Neuron (in vitro differentiated cells): ENCODE results near the gene LIG4.
A peak's percentile ranks its signal among the peaks of the same experiment; 100 is the strongest.

Experiments used
- H2AFZ ChIP-seq: one replicate; pipeline ENCODE4 v1.6.1; 2013; ENCODE audit warnings: low read depth, mild to moderate bottlenecking, inconsistent platforms, low read length, moderate library complexity
- H3K27me3 ChIP-seq: one replicate; pipeline ENCODE4 v1.6.1; 2013; ENCODE audit warnings: low read length; ENCODE audit not compliant: insufficient read depth
- H3K36me3 ChIP-seq: one replicate; pipeline ENCODE4 v1.6.1; 2013; ENCODE audit warnings: low read length; ENCODE audit not compliant: insufficient read depth
- H3K4me1 ChIP-seq: one replicate; pipeline ENCODE4 v1.6.1; 2013; ENCODE audit warnings: low read length; ENCODE audit not compliant: insufficient read depth
- H3K4me3 ChIP-seq: 2 replicates; pipeline ENCODE4 v1.5.1; 2013; ENCODE audit warnings: mild to moderate bottlenecking, low read length, moderate library complexity
- H3K9me3 ChIP-seq: one replicate; pipeline ENCODE4 v1.6.1; 2013; ENCODE audit warnings: low read length

The LIG4 gene

GRCh38 chr13:108214441-108215271, 680 bp downstream of the LIG4 start:
- no peaks in the 10 kb centered on the region for H3K9me3 ChIP-seq

GRCh38 chr13:108213946-108214345, 1.4 kb downstream of the LIG4 start:
- Histone ChIP-seq H3K27me3 (no peaks in the 10 kb centered on the region), H3K4me1 (peaks cover 19% of the 10 kb centered on the region), H2AFZ (no peak overlapping the region), H3K9me3 (no peaks in the 10 kb centered on the region), H3K4me3 (peak overlapping the region; percentile 53), H3K36me3 (peaks cover 23% of the 10 kb centered on the region)

More at GRCh38 chr13:108214441-108215271, 680 bp downstream of the LIG4 start:
- Histone ChIP-seq H2AFZ (no peak overlapping the region), H3K27me3 (no peaks in the 10 kb centered on the region), H3K4me1 (peaks cover 26% of the 10 kb centered on the region), H3K36me3 (peaks cover 16% of the 10 kb centered on the region), H3K4me3 (peak overlapping the region; percentile 53)

GRCh38 chr13:108212886-108213285, 2.5 kb downstream of the LIG4 start:
- Histone ChIP-seq H3K9me3 (no peaks in the 10 kb centered on the region), H3K36me3 (peaks cover 24% of the 10 kb centered on the region), H3K27me3 (no peaks in the 10 kb centered on the region), H3K4me3 (no peak overlapping the region), H2AFZ (no peak overlapping the region), H3K4me1 (peaks cover 19% of the 10 kb centered on the region)

- no peak overlapping the region for H3K4me3 ChIP-seq
- peaks cover 8% of the 10 kb centered on the region for H3K4me1 ChIP-seq
- no peak overlapping the region for H2AFZ ChIP-seq
- H3K36me3 ChIP-seq = peaks cover 24% of the 10 kb centered on the region
- no peaks in the 10 kb centered on the region for H3K27me3 ChIP-seq
- no peaks in the 10 kb centered on the region for H3K9me3 ChIP-seq
Measured at GRCh38 chr13:108210551-108210950, 4.8 kb downstream of the LIG4 start.

DNA sequence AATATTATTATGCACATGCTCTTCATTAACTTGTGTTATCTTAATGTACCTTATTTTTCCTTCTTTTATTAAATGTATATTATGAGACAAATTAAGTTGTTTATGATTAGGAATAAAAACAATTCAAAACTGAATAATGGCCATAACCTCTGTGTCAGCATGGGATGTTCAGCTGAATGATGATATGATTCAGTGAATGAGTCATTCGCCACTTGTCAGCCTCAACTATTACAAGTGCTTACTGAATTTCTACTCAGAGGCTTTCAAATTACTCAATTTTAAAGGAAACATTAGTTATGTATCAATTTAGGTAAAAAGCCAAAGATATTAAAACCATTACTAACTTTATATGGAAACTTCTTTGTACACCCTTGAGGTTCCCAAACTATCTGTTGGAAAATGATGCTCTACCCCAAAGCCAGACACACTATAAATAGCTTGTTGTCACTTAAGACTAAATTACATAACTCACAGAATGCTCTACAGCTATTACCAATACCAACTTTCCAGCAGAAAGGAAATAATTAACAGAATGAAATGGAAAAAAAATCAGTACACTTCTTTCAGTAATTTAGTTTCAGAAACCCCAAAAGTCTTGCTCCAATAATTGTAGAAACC, 14.4 kb downstream of the LIG4 start:
- H2AFZ ChIP-seq = no peak overlapping the region
- no peaks in the 10 kb centered on the region for H3K27me3 ChIP-seq
- H3K36me3 ChIP-seq = no peaks in the 10 kb centered on the region
- peaks cover 13% of the 10 kb centered on the region for H3K4me1 ChIP-seq
- no peak overlapping the region for H3K4me3 ChIP-seq
- no peaks in the 10 kb centered on the region for H3K9me3 ChIP-seq

DNA sequence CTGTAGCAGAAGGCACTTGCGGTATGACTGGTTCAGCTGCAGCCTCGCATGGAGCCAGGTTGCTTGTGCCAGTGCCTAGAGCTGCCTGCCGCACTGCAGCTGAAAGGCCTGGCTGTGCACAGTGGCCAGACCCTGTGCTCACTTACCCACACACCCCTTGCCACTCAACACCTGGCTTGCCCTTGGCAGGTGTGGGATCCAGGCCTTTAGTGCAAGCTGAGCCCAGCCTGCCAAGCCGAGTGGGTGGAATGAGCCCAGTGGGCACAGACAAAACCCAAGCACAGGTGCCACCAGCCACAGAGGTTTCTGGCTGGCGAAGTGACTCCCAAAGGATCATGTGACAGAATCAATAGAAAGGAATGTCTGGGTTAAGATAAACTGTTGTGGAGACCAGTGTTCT, 19.5 kb downstream of the LIG4 start:
- no peaks in the 10 kb centered on the region for H3K36me3 ChIP-seq
- H2AFZ ChIP-seq = no peak overlapping the region
- H3K4me1 ChIP-seq = peaks cover 13% of the 10 kb centered on the region
- H3K9me3 ChIP-seq = no peaks in the 10 kb centered on the region
- H3K4me3 ChIP-seq = no peak overlapping the region
- H3K27me3 ChIP-seq = no peaks in the 10 kb centered on the region

DNA sequence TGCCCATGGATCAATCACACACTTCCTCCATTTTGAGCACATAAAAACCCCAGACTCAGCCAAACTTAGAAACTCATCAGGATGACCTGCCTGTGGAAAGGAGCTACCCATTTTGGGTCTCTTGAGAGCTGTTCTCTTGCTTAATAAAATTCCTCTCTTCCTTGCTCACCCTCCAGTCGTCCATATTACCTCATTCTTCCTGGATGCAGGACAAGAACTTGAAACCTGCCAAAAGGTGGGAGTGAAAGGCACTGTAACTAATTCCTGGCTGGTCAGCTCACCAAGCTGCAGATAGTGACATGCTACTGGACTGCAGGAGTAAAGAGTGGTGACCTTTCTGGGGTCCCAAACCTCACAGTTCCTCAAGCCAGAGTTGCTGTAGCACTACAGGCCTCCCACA, 20.2 kb downstream of the LIG4 start:
- H3K4me1 ChIP-seq = peaks cover 13% of the 10 kb centered on the region
- no peaks in the 10 kb centered on the region for H3K27me3 ChIP-seq
- H2AFZ ChIP-seq = no peak overlapping the region
- H3K36me3 ChIP-seq = no peaks in the 10 kb centered on the region
- H3K9me3 ChIP-seq = no peaks in the 10 kb centered on the region
- H3K4me3 ChIP-seq = no peak overlapping the region

DNA sequence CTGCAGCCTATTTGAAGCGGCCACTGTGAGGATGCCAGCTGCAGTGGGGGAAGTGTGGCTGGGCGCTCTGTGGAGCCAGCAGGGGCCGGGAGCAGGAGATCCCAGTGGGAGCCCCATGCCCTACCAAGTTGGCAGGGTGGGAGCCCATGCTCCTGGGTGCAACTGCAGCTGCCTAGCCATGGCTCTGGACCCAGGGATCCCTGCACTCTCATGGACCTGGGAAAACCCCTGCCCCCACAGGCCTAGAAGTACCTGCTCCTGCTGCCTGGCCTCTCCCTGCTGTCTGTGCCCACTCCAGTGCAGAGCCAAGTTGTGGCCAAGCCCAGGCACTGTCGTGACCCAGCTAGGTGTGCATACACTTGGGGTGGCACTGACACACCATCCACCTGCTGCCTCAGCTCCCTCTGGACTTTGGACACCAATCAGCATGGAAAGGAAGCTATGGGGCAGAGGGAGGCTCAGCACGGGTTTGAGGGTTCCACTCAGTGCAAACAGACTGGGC, 20.9 kb downstream of the LIG4 start:
- peaks cover 13% of the 10 kb centered on the region for H3K4me1 ChIP-seq

DNA sequence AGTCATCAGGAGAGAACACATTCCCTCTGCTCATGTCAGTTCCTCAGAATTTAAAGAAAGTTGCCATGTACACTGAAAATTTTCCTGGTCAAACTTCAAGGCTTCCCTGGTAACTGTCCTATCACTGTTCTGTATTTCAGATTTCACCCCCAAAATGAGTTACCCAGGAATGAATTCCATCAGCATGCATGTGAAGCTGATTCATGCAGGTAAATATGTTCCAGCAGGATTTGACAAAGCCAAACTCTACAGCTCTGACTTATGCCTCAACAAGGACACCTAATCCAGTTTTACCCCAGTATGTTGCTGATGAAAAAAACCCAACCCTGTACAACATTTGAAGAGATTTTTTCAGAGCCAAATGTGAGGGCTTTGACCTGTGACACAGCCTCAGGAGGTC, 21.5 kb downstream of the LIG4 start:
- Histone ChIP-seq H3K4me1 (peaks cover 13% of the 10 kb centered on the region), H3K36me3 (no peaks in the 10 kb centered on the region), H3K4me3 (no peak overlapping the region), H3K9me3 (no peaks in the 10 kb centered on the region), H3K27me3 (no peaks in the 10 kb centered on the region), H2AFZ (no peak overlapping the region)

More for the DNA sequence above, 20.9 kb downstream of the LIG4 start:
- Histone ChIP-seq H3K9me3 (no peaks in the 10 kb centered on the region), H2AFZ (no peak overlapping the region), H3K27me3 (no peaks in the 10 kb centered on the region), H3K4me3 (no peak overlapping the region), H3K36me3 (no peaks in the 10 kb centered on the region)

DNA sequence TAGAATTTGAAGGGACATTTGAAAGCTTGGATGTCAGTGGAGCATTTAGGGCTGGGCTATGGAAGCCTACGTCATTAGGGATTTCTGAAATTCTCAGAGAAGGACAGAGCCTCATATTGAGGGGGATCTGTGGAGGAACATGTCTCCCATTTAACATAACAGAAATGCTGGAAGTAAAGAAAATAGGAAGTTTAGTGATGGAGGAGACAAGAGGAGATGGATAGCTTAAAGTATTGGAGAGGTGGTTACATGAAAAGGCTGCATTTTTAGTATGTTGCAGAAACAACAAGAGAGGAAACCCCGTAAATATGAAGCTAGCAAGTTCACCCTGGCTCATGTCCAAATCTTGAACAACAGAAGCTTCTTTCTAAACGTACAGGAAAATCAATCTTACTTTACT, 24.4 kb downstream of the LIG4 start:
- Histone ChIP-seq H3K27me3 (no peaks in the 10 kb centered on the region), H3K36me3 (no peaks in the 10 kb centered on the region), H3K4me3 (no peak overlapping the region), H3K4me1 (no peaks in the 10 kb centered on the region), H3K9me3 (no peaks in the 10 kb centered on the region), H2AFZ (no peak overlapping the region)

DNA sequence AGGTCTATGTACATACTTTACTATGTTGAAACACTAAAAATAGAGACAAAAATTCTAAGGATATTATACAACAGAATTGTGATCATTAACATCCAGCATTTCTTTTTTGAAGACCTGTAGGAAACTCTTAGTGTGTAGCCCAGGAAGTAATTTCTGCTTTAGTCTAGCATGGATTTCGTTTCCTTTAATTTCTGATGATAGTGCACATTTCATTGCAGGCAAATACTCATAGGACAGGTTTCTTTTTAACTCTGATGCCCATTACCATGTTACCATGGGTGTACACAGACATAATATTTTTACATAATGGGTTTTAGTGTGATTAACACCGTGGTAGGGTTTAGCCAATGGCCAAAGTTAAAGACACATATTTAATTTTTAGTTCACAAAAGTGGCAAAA, 27.1 kb downstream of the LIG4 start:
- Histone ChIP-seq H3K36me3 (no peaks in the 10 kb centered on the region), H3K4me1 (no peaks in the 10 kb centered on the region), H3K9me3 (no peaks in the 10 kb centered on the region), H2AFZ (no peak overlapping the region), H3K4me3 (no peak overlapping the region), H3K27me3 (no peaks in the 10 kb centered on the region)

- Histone ChIP-seq H3K27me3 (no peaks in the 10 kb centered on the region), H3K36me3 (no peaks in the 10 kb centered on the region), H3K4me3 (no peak overlapping the region), H3K9me3 (no peaks in the 10 kb centered on the region), H2AFZ (no peak overlapping the region), H3K4me1 (no peaks in the 10 kb centered on the region)
Measured at GRCh38 chr13:108185223-108185622, 30.1 kb downstream of the LIG4 start.

DNA sequence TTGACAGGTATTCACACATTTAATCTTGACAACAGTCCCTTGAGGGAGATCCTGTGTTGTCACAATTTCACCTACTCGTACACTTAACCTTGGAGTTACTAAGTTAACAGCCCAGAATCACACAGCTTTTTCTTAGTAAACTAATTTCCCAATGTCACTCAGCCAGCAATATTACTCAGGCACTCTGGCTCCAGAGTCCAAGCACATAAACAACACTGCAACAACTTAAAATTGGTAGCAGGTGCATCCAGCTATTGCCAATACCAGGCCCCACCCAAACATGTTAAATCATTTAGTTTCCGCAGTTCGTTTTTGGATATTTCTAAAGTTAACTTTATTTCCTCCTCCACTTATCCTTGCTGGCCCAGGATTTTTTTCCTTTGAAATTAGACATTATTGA, 32.7 kb downstream of the LIG4 start:
- Histone ChIP-seq H3K9me3 (no peaks in the 10 kb centered on the region), H3K4me3 (no peak overlapping the region)

More for the DNA sequence above, 32.7 kb downstream of the LIG4 start:
- Histone ChIP-seq H3K36me3 (no peaks in the 10 kb centered on the region), H3K4me1 (no peaks in the 10 kb centered on the region), H2AFZ (no peak overlapping the region), H3K27me3 (no peaks in the 10 kb centered on the region)
